Measurements from ENCODE around the gene SPPL2B. TPM values are rescaled to one million over a fixed set of nuclear protein-coding genes. Genes with fewer than 3 reads are reported as not detected.

SPPL2B gene
- polyA plus RNA-seq, 3 donors = 5.7 to 64.9 (median 8.7) TPM

DNA sequence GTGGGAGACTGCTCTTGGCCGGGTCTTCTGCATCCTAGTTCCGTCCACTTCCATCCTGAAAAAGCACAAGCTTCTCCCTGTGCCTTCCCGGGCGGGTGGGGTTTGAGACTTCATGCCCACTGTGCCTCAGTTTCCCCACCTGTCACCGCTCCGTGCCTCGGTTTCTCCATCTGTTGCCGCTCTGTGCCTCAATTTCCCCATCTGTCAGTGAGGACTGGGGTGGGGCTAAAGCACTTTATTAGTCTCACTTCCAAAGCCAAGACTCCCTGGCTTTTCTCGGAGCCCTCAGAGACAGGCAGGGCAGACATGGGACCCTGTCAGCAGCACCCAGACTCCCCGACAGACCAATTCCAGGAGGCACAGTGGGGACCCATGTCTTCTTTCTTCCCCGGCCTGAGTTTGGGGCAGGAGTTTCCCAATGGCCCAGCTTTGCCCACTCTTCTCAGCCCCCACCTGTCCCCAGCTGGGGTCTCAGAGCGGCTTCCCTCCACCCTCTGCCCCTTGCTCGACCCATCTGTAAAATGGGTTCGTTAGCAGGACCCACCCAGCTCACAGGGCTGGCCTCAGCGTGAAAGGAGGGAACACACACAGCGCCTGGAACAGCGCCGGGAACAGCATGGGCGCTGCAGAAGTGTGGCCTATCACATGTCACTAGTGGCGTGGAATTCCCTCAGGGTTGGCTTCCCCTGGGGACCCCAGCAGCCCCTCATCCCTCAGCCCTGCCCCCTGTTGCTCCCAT is 41.9 kb upstream of the SPPL2B start:
- H2AFZ ChIP-seq (ENCODE audit: insufficient read depth, low read depth, low read length, poor library complexity, severe bottlenecking) = no peak overlapping the region
- Mint-ChIP-seq H3K4me1 (peaks cover 56% of the 10 kb centered on the region), H3K27ac (peak overlapping the region in 1 of 7 donors; percentile 75), H3K36me3 (peaks cover 2 to 7% of the 10 kb centered on the region in 2 donors), H3K4me3 (no peak overlapping the region), H3K27me3 (ENCODE audit: low read depth in 3 of 3) (peaks cover 3 to 13% (median 4%) of the 10 kb centered on the region in 3 donors), H3K9me3 (peaks cover 0 to 4% (median 0%) of the 10 kb centered on the region in 7 donors)
- no peak for DNase-seq
- no peak for TF ChIP-seq CTCF (IDR thresholded peaks at IDR 0.05)
- no peaks in the 10 kb centered on the region for H3K27me3 ChIP-seq (ENCODE audit: control insufficient read depth in 2 of 2, insufficient read depth in 2 of 2, low read length in 2 of 2)
- no peaks in the 10 kb centered on the region for H3K9me3 ChIP-seq (replicated peaks in 1 of 2; ENCODE audit: control insufficient read depth in 1 of 2, insufficient read depth in 1 of 2, low read length in 2 of 2)
- H3K9ac ChIP-seq (ENCODE audit: insufficient read depth, low read length, poor library complexity, severe bottlenecking) = no peak overlapping the region
- WGBS (ENCODE audit: insufficient coverage) = 98% methylated on average over 15 of the region's 20 CpGs
- no peaks in the 10 kb centered on the region for H3K36me3 ChIP-seq (replicated peaks in 1 of 2; ENCODE audit: control insufficient read depth in 1 of 2, insufficient read depth in 2 of 2, low read length in 2 of 2)
- no peak overlapping the region for H3K4me2 ChIP-seq (replicated peaks; ENCODE audit: extremely low read depth, low read length, poor library complexity, severe bottlenecking)
- H3K79me2 ChIP-seq (ENCODE audit: insufficient read depth, low read length) = peaks cover 31% of the 10 kb centered on the region
- no peak overlapping the region for H3K27ac ChIP-seq (ENCODE audit: low read depth in 1 of 2, low read length in 2 of 2)
- H4K20me1 ChIP-seq (ENCODE audit: insufficient read depth, low read length) = peaks cover 12% of the 10 kb centered on the region
- intact Hi-C loops (cut with micrococcal nuclease) = loop anchor here in 1 of 2 donors (10.0 kb wide), 1 partner anchor 108 kb away; no protein-coding TSS in a partner anchor
- peaks cover 54 to 76% of the 10 kb centered on the region in 2 donors for H3K4me1 ChIP-seq (ENCODE audit: control insufficient read depth in 1 of 2, insufficient read depth in 2 of 2, low read length in 2 of 2)
- H3K4me3 ChIP-seq (replicated peaks in 1 of 3; ENCODE audit: low read depth in 2 of 3, low read length in 3 of 3) = no peak overlapping the region

DNA sequence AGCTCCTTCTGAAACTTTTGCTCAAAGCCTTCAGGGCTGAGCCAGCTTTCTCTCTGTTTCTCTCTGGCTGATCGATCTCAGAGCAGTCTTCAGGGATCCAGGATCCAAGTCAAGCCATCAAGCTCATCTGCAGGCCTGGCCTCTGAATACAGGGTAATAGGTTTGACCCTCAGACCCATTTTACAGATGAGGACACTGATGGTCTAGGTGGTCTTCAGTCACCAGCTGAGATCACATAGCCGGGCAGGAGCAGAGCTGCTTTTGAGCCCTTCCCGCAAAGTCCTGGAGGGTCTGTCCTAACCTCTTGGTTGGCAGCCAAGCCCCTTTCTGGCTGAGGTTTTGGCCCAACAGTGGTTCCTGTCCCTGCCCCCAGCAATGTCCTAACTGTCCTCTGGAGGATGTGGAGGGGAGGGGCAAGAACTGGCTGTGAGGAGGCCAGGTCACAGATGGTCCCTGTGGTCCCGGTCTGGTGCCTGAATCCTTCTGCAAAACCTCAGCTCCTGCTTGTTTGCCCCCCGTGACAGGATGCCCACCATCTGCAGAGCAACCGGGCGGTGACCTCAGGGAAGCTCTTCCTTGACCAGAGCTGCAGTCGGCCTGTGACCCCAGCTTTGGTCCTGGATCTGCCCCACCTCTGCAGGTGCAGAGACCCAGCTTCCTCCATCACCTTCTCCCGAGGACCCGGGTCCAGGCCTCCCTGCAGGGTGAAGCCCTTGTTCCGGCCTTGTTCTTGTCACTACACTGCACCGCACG is 40.7 kb upstream of the SPPL2B start:
- H3K27me3 Mint-ChIP-seq (ENCODE audit: low read depth in 3 of 3) = peaks cover 4 to 14% (median 5%) of the 10 kb centered on the region in 3 donors
- DNase-seq = peak in 2 of 3 donors; percentile 13 to 28
- H3K9ac ChIP-seq (ENCODE audit: insufficient read depth, low read length, poor library complexity, severe bottlenecking) = no peak overlapping the region
- H3K27me3 ChIP-seq (ENCODE audit: control insufficient read depth in 2 of 2, insufficient read depth in 2 of 2, low read length in 2 of 2) = no peaks in the 10 kb centered on the region
- peaks cover 57% of the 10 kb centered on the region for H3K4me1 Mint-ChIP-seq
- no peak overlapping the region for H2AFZ ChIP-seq (ENCODE audit: insufficient read depth, low read depth, low read length, poor library complexity, severe bottlenecking)
- peaks cover 24% of the 10 kb centered on the region for H4K20me1 ChIP-seq (ENCODE audit: insufficient read depth, low read length)
- H3K27ac ChIP-seq (ENCODE audit: low read depth in 1 of 2, low read length in 2 of 2) = no peak overlapping the region
- peaks cover 0 to 2% (median 0%) of the 10 kb centered on the region in 7 donors for H3K9me3 Mint-ChIP-seq
- peaks cover 49 to 77% of the 10 kb centered on the region in 2 donors for H3K4me1 ChIP-seq (ENCODE audit: control insufficient read depth in 1 of 2, insufficient read depth in 2 of 2, low read length in 2 of 2)
- H3K4me2 ChIP-seq (replicated peaks; ENCODE audit: extremely low read depth, low read length, poor library complexity, severe bottlenecking) = peak overlapping the region; percentile 85
- 24% methylated on average over 11 of the region's 13 CpGs for WGBS (ENCODE audit: insufficient coverage)
- peaks cover 32% of the 10 kb centered on the region for H3K79me2 ChIP-seq (ENCODE audit: insufficient read depth, low read length)
- peak overlapping the region in 1 of 3 experiments; percentile 51 for H3K4me3 ChIP-seq (replicated peaks in 1 of 3; ENCODE audit: low read depth in 2 of 3, low read length in 3 of 3)
- peak overlapping the region in 5 of 7 donors; percentile 10 to 96 (median 77) for H3K27ac Mint-ChIP-seq
- H3K36me3 Mint-ChIP-seq = peaks cover 6 to 18% of the 10 kb centered on the region in 2 donors
- no peak for TF ChIP-seq CTCF (IDR thresholded peaks at IDR 0.05)
- no peaks in the 10 kb centered on the region for H3K9me3 ChIP-seq (replicated peaks in 1 of 2; ENCODE audit: control insufficient read depth in 1 of 2, insufficient read depth in 1 of 2, low read length in 2 of 2)
- intact Hi-C loops (cut with micrococcal nuclease) = loop anchor here in 1 of 2 donors (10.0 kb wide), 1 partner anchor 107 kb away; no protein-coding TSS in a partner anchor
- peaks cover 3 to 8% of the 10 kb centered on the region in 2 donors for H3K36me3 ChIP-seq (replicated peaks in 1 of 2; ENCODE audit: control insufficient read depth in 1 of 2, insufficient read depth in 2 of 2, low read length in 2 of 2)
- H3K4me3 Mint-ChIP-seq = peak overlapping the region; percentile 57 to 71

Measured in CD14-positive monocyte (primary cell).